ENCODE measurements around the gene INSIG1.

INSIG1 gene

GRCh38 chr7:155327590-155328320 is 30.1 kb downstream of the INSIG1 start:
- DNase-seq (ENCODE audit: low read depth in 2 of 2): no peak

- DNase-seq (ENCODE audit: low read depth in 2 of 2): no peak
Observed at GRCh38 chr7:155329225-155329624, 31.5 kb downstream of the INSIG1 start.

GRCh38 chr7:155331396-155331795 is 33.7 kb downstream of the INSIG1 start:
- no peak for DNase-seq (ENCODE audit: low read depth in 2 of 2)

GRCh38 chr7:155333346-155334234 is 35.9 kb downstream of the INSIG1 start:
- no peak for DNase-seq (ENCODE audit: low read depth in 2 of 2)

GRCh38 chr7:155336812-155337602 is 39.3 kb downstream of the INSIG1 start:
- DNase-seq (ENCODE audit: low read depth in 2 of 2): no peak

GRCh38 chr7:155337946-155338631 is 40.4 kb downstream of the INSIG1 start:
- DNase-seq (ENCODE audit: low read depth in 2 of 2): no peak

- DNase-seq (ENCODE audit: low read depth in 2 of 2): peak; percentile 24 to 45
Observed at GRCh38 chr7:155338632-155339320, 41.1 kb downstream of the INSIG1 start.

- DNase-seq (ENCODE audit: low read depth in 2 of 2): no peak
Observed at GRCh38 chr7:155339474-155339873, 41.8 kb downstream of the INSIG1 start.

GRCh38 chr7:155340071-155340531 is 42.4 kb downstream of the INSIG1 start:
- no peak for DNase-seq (ENCODE audit: low read depth in 2 of 2)

GRCh38 chr7:155340721-155341120 is 43.0 kb downstream of the INSIG1 start:
- no peak for DNase-seq (ENCODE audit: low read depth in 2 of 2)

GRCh38 chr7:155341463-155341983 is 43.8 kb downstream of the INSIG1 start:
- no peak for DNase-seq (ENCODE audit: low read depth in 2 of 2)

GRCh38 chr7:155342313-155342712 is 44.6 kb downstream of the INSIG1 start:
- DNase-seq (ENCODE audit: low read depth in 2 of 2): no peak

- DNase-seq (ENCODE audit: low read depth in 2 of 2): no peak
Observed at GRCh38 chr7:155343150-155343549, 45.5 kb downstream of the INSIG1 start.

GRCh38 chr7:155343661-155344121 is 46.0 kb downstream of the INSIG1 start:
- DNase-seq (ENCODE audit: low read depth in 2 of 2): no peak

- DNase-seq (ENCODE audit: low read depth in 2 of 2): no peak
Observed at GRCh38 chr7:155344270-155344617, 46.6 kb downstream of the INSIG1 start.

- DNase-seq (ENCODE audit: low read depth in 2 of 2): peak; percentile 59 to 73
Observed at GRCh38 chr7:155344618-155345433, 47.1 kb downstream of the INSIG1 start.

GRCh38 chr7:155345490-155345889 is 47.8 kb downstream of the INSIG1 start:
- DNase-seq (ENCODE audit: low read depth in 2 of 2): no peak

GRCh38 chr7:155346285-155346684 is 48.6 kb downstream of the INSIG1 start:
- DNase-seq (ENCODE audit: low read depth in 2 of 2): no peak

GRCh38 chr7:155348806-155349205 is 51.1 kb downstream of the INSIG1 start:
- DNase-seq (ENCODE audit: low read depth in 2 of 2): no peak

Measured in stimulated activated CD8-positive, alpha-beta memory T cell treated with anti-CD3 and anti-CD28 coated beads, Interleukin-7, amount 100 ng/mL, for 4 hours (primary cell).